ENCODE data around the gene C17orf50. TPM values are rescaled to one million over a fixed set of nuclear protein-coding genes. Genes with fewer than 3 reads are reported as not detected.

The C17orf50 gene
- total RNA-seq, 1 experiment from 2014 or later, result not detected

- H3K27ac ChIP-seq (ENCODE audit: low read length), result no peak overlapping the region
- no peaks in the 10 kb centered on the region for H4K20me1 ChIP-seq (ENCODE audit: low read length)
- ATAC-seq (no peak), DNase-seq (no peak)
- no peaks in the 10 kb centered on the region for H3K4me1 ChIP-seq (ENCODE audit: insufficient read depth, low read length)
- no peaks in the 10 kb centered on the region for H3K27me3 ChIP-seq (ENCODE audit: low read length)
- TF ChIP-seq EZH2phosphoT487 (IDR thresholded peaks at IDR 0.05; ENCODE audit: borderline replicate concordance, low read length), result no peak
- TF ChIP-seq, protein P1, sequence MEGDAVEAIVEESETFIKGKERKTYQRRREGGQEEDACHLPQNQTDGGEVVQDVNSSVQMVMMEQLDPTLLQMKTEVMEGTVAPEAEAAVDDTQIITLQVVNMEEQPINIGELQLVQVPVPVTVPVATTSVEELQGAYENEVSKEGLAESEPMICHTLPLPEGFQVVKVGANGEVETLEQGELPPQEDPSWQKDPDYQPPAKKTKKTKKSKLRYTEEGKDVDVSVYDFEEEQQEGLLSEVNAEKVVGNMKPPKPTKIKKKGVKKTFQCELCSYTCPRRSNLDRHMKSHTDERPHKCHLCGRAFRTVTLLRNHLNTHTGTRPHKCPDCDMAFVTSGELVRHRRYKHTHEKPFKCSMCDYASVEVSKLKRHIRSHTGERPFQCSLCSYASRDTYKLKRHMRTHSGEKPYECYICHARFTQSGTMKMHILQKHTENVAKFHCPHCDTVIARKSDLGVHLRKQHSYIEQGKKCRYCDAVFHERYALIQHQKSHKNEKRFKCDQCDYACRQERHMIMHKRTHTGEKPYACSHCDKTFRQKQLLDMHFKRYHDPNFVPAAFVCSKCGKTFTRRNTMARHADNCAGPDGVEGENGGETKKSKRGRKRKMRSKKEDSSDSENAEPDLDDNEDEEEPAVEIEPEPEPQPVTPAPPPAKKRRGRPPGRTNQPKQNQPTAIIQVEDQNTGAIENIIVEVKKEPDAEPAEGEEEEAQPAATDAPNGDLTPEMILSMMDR (conservative IDR thresholded peaks at IDR 0.05; ENCODE audit: low read depth, low read length), result no peak
- TF ChIP-seq EZH2 (IDR thresholded peaks at IDR 0.05; ENCODE audit: low read length, unreplicated experiment), result no peak
- no peak overlapping the region for H3K9ac ChIP-seq (ENCODE audit: low read length)
- H3K9me2 ChIP-seq (replicated peaks; ENCODE audit: low read length), result no peaks in the 10 kb centered on the region
- POLR2A ChIA-PET (ENCODE audit: unreplicated experiment), result no interaction called here
- no peaks in the 10 kb centered on the region for H3K36me3 ChIP-seq (ENCODE audit: low read depth, low read length)
- intact Hi-C loops (cut with micrococcal nuclease), result no loop called here
- H3F3A ChIP-seq (ENCODE audit: low read length, unreplicated experiment), result no peaks in the 10 kb centered on the region
- H3K4me2 ChIP-seq (ENCODE audit: low read length), result no peak overlapping the region
- BruUV-seq (replicated peaks), result no TSS peak
- no peak overlapping the region for H3K4me3 ChIP-seq (ENCODE audit: low read length)
- H3K9me3 ChIP-seq (ENCODE audit: low read length), result no peaks in the 10 kb centered on the region
- no peak overlapping the region for H2AFZ ChIP-seq (ENCODE audit: low read length)
- CTCF ChIA-PET, result no interaction called here
- no peaks in the 10 kb centered on the region for H3K79me2 ChIP-seq (ENCODE audit: low read length)
Measured at GRCh38 chr17:35742896-35743477, 17.7 kb upstream of the C17orf50 start.

- ATAC-seq (no peak), DNase-seq (peak; percentile 36)
- no peaks in the 10 kb centered on the region for H3K79me2 ChIP-seq (ENCODE audit: low read length)
- BruUV-seq (replicated peaks), result no TSS peak
- no peaks in the 10 kb centered on the region for H3K9me3 ChIP-seq (ENCODE audit: low read length)
- H3K36me3 ChIP-seq (ENCODE audit: low read depth, low read length), result no peaks in the 10 kb centered on the region
- H3K9me2 ChIP-seq (replicated peaks; ENCODE audit: low read length), result no peaks in the 10 kb centered on the region
- H3F3A ChIP-seq (ENCODE audit: low read length, unreplicated experiment), result no peaks in the 10 kb centered on the region
- TF ChIP-seq EZH2 (IDR thresholded peaks at IDR 0.05; ENCODE audit: low read length, unreplicated experiment), result no peak
- TF ChIP-seq EZH2phosphoT487 (IDR thresholded peaks at IDR 0.05; ENCODE audit: borderline replicate concordance, low read length), result no peak
- TF ChIP-seq, protein P1 (conservative IDR thresholded peaks at IDR 0.05; ENCODE audit: low read depth, low read length), result no peak
- no peak overlapping the region for H3K27ac ChIP-seq (ENCODE audit: low read length)
- H3K4me3 ChIP-seq (ENCODE audit: low read length), result no peak overlapping the region
- no peak overlapping the region for H3K4me2 ChIP-seq (ENCODE audit: low read length)
- H2AFZ ChIP-seq (ENCODE audit: low read length), result no peak overlapping the region
- CTCF ChIA-PET, result no interaction called here
- H4K20me1 ChIP-seq (ENCODE audit: low read length), result no peaks in the 10 kb centered on the region
- intact Hi-C loops (cut with micrococcal nuclease), result no loop called here
- no peak overlapping the region for H3K9ac ChIP-seq (ENCODE audit: low read length)
- H3K27me3 ChIP-seq (ENCODE audit: low read length), result no peaks in the 10 kb centered on the region
- no peaks in the 10 kb centered on the region for H3K4me1 ChIP-seq (ENCODE audit: insufficient read depth, low read length)
- POLR2A ChIA-PET (ENCODE audit: unreplicated experiment), result no interaction called here
Measured at GRCh38 chr17:35743626-35744328, 16.9 kb upstream of the C17orf50 start.

GRCh38 chr17:35744830-35745229 is 15.9 kb upstream of the C17orf50 start:
- intact Hi-C loops (cut with micrococcal nuclease), result no loop called here
- CTCF ChIA-PET, result no interaction called here

More at GRCh38 chr17:35744830-35745229, 15.9 kb upstream of the C17orf50 start:
- POLR2A ChIA-PET (ENCODE audit: unreplicated experiment), result no interaction called here
- Histone ChIP-seq H3K9ac (ENCODE audit: low read length) (no peak overlapping the region), H3K27ac (ENCODE audit: low read length) (no peak overlapping the region), H3K36me3 (ENCODE audit: low read depth, low read length) (no peaks in the 10 kb centered on the region), H3K9me3 (ENCODE audit: low read length) (no peaks in the 10 kb centered on the region), H3K4me3 (ENCODE audit: low read length) (no peak overlapping the region), H3K79me2 (ENCODE audit: low read length) (no peaks in the 10 kb centered on the region), H3K4me2 (ENCODE audit: low read length) (no peak overlapping the region), H2AFZ (ENCODE audit: low read length) (no peak overlapping the region), H3K9me2 (replicated peaks; ENCODE audit: low read length) (no peaks in the 10 kb centered on the region), H3K27me3 (ENCODE audit: low read length) (no peaks in the 10 kb centered on the region), H3F3A (ENCODE audit: low read length, unreplicated experiment) (no peaks in the 10 kb centered on the region), H4K20me1 (ENCODE audit: low read length) (no peaks in the 10 kb centered on the region), H3K4me1 (ENCODE audit: insufficient read depth, low read length) (no peaks in the 10 kb centered on the region)
- ATAC-seq (no peak), DNase-seq (no peak)
- no peak for TF ChIP-seq EZH2phosphoT487 (IDR thresholded peaks at IDR 0.05; ENCODE audit: borderline replicate concordance, low read length)
- TF ChIP-seq EZH2 (IDR thresholded peaks at IDR 0.05; ENCODE audit: low read length, unreplicated experiment), result no peak
- TF ChIP-seq, protein P1 (conservative IDR thresholded peaks at IDR 0.05; ENCODE audit: low read depth, low read length), result no peak
- BruUV-seq (replicated peaks), result no TSS peak

Data from PC-3 (cell line).